ENCODE data around the gene SERINC5.
A peak's percentile ranks its signal among the peaks of the same experiment; 100 is the strongest.
"Not testable (repeated sequence)": the region's sequence is repeated elsewhere in the genome, so short reads cannot be mapped to it uniquely, and the experiment has no call there.

The SERINC5 gene

DNA sequence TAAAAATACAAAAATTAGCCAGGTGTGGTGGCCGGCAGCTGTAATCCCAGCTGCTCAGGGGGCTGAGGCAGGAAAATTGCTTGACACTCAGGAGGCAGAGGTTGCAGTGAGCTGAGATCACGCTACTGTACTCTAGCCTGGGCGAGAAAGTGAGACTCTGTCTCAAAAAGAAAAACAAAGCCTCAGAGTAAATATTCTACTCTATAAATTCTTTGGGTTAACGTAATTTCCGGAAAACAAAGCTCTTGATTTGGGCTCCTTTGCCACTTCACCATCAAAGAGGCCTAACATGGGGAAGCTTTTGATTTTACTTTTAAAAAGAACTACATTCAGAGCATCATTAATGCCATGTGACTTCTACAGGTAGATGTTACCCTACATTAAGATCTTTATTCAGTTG, 103.1 kb downstream of the SERINC5 start:
- DNase-seq (ENCODE audit: low read depth) = no peak

DNA sequence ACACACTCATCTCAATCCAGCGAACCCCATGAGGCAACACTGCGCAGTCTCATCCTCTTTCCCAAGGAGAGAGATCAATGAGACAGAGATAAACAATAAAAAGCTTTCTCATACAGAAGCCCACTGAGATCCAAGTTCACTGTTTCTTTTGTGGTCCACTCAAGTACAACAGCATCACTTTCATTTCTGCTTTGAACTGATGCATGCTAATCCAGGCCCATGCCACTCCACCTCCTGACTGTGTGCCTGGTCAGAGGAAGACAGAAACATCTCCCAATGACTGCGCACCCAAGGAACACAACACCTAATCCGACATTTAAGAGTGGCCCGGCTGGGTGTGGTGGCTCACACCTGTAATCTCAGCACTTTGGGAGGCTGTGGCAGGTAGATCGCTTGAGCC, 104.0 kb downstream of the SERINC5 start:
- no peak overlapping the region for H3K4me3 ChIP-seq (ENCODE audit: low read depth, low read length)
- no peak for DNase-seq (ENCODE audit: low read depth)

More for the DNA sequence above, 103.1 kb downstream of the SERINC5 start:
- H3K4me3 ChIP-seq (ENCODE audit: low read depth, low read length) = no peak overlapping the region

DNA sequence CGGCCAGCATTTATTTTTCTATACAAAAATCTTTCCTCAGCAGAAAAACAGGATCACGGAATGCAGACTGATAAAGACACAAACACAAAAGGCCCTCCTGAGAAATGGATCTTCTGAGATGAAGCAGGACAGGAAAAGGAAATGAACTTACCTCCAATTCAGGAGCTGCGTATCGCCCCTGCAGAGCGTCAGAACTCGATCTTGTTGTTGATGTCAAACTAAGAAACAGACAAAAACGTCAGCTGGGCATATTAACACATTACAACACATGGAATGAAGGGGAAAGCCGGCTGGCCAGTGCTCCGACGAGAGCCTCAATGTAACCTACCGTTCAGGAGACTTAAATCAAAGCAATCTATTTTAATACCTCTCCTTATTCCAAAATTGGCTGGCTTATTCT, 105.1 kb downstream of the SERINC5 start:
- H3K4me3 ChIP-seq (ENCODE audit: low read depth, low read length) = no peak overlapping the region
- DNase-seq (ENCODE audit: low read depth) = no peak

DNA sequence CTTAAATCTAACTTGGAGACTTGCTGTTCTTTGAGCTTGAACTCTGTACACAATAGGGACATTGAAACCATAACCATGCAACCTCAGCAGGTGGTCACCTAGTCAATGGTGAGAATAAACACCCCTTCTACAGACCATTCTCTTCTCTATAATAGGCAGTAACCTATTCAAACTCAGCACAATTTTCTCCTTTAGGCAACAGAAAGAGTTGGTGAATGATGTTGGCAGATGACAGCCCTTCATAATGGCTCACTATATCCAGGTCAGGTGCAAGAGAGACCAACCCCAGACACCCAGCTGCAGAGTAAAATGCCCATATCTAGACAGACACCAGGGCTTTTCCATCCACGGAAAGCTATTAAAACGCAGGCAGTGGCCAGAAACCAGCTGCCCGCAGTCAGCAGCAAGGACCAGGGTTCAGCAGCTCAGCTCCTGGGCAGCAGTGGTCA, 106.7 kb downstream of the SERINC5 start:
- DNase-seq (ENCODE audit: low read depth) = no peak

DNA sequence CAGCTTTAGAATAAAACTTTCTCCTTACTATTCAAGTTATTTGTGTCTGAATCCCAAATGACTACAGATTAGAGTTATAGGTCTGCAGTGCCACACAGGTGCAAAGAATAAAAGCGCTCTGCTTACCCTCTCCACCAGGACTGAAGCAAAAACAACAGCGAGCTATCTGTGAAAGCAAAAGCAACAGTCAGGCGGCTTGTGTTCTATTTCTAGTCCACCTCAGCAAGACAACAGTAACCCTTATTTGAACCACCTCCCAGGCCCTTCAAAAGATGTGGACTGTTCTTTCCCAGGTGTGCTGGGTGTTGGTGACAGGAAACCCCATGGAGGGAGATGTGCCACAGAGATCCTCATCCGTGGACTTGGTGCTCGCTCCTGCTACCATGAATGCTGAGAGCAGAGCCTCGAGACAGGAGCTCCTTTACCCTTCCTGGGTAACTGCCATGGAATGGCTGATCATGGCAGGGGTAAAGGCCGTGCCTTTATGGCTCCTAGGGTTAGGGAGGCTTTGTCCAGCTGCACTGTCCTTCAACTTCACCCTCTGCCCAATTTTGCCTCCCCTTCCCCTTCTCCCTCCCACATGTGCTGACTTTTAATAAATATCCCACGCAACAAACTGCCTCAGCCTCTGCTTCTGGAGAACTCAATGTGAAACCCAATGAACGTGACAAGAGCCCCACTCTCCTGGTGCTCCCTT, 108.6 kb downstream of the SERINC5 start:
- no peak overlapping the region for H3K4me3 ChIP-seq (ENCODE audit: low read depth, low read length)
- no peak for DNase-seq (ENCODE audit: low read depth)

More for the DNA sequence above, 106.7 kb downstream of the SERINC5 start:
- H3K4me3 ChIP-seq (ENCODE audit: low read depth, low read length) = no peak overlapping the region

DNA sequence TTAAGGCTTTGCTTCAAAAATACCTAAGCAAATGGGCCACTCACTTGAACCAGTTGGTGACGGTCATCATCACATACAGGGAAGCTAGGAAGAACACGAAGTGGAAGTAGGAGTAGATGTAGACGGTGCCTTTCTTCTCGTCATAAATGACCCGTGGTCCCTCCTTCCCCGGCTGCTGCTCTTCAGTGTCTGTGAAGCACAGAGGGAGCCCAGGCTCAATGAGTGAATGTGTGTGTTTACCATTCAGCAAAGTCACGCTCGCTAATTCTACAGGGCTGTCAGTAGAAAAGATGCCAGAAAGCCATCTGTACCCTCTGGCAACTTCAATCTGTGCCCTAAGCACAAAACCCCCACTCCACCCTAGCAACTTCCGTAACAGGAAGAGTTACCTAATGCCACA, 109.8 kb downstream of the SERINC5 start:
- no peak overlapping the region for H3K4me3 ChIP-seq (ENCODE audit: low read depth, low read length)
- no peak for DNase-seq (ENCODE audit: low read depth)

DNA sequence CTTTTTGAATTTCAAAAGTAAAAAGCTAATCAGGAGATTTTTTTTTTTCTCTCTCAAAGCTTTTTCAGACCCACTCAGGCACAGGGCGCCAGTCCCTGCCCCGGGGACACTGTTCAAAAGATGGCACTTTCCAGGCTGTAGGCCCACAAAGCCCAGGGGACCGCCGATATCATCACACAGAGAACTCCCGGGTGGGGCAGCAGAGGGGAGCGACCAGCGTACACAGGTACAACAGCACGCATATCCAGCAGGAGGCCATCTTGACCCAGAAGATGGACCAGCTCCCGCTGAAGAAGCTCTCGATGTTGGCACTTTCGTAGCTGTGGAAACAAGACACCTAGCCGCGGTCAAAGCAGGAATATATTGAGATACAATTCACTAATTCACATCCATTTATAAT, 112.4 kb downstream of the SERINC5 start:
- DNase-seq (ENCODE audit: low read depth) = no peak
- H3K4me3 ChIP-seq (ENCODE audit: low read depth, low read length) = no peak overlapping the region

DNA sequence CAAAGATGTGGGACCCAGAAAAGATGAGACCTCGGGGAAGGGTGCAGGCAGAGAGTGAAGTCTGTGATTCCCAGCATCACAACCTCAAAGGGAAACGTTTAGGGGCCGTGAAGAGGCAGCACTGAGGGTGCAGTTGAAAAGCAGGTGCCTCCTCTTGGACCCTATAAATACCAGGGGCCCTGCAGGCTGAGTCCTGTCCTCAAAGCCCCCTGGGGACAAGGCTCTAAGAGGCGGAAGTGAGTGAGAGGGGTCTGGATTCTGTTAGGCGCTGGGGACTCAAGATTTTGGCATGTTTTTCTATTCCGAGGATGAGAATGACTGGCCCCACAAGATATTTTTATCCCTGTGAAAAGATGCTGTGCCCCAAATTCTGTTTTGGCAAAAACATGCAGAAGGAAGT, 112.9 kb downstream of the SERINC5 start:
- no peak for DNase-seq (ENCODE audit: low read depth)
- no peak overlapping the region for H3K4me3 ChIP-seq (ENCODE audit: low read depth, low read length)

DNA sequence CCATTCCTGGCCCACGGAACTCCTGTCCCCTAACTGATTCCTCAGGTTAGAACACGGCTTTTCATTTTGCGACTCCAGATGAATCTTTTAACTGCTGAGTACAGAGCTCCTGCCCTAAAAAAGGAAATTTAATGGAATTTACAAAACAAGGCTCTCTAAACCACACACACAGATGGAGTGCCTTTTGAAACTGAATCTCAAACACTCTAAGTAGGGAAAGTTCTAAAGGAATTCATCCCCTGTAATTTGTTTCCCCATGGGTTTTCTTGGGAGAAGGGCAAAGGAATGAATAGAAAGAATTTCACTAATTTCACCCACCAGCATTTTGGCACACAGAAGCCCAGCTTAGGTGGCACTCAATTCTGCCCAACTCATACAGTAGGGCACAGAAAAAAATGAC, 114.2 kb downstream of the SERINC5 start:
- DNase-seq (ENCODE audit: low read depth) = no peak
- no peak overlapping the region for H3K4me3 ChIP-seq (ENCODE audit: low read depth, low read length)

DNA sequence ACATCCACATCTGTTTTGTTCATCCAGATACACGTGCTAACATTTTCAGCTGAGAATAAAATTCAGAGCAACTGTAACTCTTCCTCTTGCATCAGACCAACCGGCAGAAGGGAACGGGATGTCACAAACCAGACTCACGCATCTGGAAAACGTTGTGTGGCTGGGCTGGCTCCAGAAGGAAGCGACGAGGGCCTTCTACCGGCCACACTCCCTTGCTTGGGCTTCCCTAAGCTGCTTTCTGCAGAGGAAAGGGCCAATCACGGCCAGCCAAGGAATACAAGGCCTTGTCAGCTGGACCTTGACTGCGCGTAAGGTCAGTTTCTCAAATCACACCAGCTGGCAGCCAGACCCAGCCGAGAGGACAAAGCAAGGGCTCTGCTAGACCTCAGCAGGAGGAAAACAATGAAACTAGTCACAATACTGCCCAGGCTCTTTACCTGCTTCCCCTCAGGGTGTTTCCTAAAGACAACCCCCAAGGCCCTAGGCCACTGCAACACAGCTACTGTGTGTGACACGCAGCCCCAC, 114.6 kb downstream of the SERINC5 start:
- peak; percentile 42 for DNase-seq (ENCODE audit: low read depth)
- no peak overlapping the region for H3K4me3 ChIP-seq (ENCODE audit: low read depth, low read length)

DNA sequence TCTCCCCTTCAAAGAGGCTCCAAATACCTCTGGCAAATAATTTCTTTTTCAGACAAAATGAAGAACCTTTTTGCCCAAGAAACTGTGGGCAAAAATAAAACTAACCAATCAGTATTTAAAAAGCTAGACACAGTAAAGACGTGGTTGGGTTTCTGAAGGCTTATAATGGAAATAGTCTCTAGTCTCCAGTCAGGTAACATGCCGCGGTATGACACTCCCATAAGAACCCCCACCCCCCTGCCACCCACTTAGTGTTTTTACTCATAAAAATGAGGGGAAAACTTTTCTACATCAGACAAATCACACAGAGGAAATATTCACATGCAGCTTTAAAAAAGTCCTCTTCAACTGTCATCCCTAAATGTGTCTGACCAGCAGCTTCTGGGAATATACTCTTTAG, 115.4 kb downstream of the SERINC5 start:
- no peak overlapping the region for H3K4me3 ChIP-seq (ENCODE audit: low read depth, low read length)
- no peak for DNase-seq (ENCODE audit: low read depth)

DNA sequence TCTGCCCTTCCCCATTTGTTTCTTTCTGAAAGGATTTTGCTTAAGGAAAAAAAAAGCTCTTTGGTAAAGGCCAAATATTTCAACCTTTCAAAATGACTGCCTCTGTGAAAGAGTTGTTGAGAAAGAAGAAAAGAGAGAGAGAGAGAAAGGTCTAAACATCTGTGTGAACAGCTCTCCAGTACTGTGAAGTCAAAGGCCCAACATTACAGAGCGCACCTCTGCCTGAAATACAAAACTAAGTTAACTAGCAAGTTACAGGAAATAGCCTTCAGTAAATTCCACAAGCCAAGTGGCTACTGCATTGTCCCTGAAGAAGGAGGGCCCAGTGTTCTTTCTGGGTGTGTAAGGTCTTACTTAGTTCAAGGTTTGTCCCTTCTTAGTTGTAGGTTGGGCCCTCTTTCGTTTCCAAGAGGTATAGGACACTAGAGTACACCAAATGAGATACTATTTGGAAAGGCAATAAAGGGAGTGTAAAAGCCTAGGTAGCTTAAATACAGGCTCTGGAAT, 116.3 kb downstream of the SERINC5 start:
- DNase-seq (ENCODE audit: low read depth) = no peak
- H3K4me3 ChIP-seq (ENCODE audit: low read depth, low read length) = no peak overlapping the region

DNA sequence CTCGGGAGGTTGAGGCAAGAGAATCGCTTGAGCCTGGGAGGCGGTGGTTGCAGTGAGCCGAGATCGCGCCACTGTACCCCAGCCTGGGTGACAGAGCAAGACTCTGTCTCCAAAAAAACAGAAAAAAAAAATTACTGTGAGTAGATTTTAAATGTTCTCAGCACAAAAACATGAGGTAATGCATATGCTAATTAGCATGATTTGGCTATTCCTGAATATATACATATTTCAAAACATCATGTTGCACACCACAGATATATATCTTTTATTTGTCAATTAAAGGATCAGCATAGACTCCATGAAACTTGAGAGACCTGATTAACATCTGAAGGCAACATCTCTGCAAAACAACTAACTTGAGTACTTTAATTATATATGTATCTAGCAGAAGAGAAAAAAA, 117.4 kb downstream of the SERINC5 start:
- no peak overlapping the region for H3K4me3 ChIP-seq (ENCODE audit: low read depth, low read length)
- no peak for DNase-seq (ENCODE audit: low read depth)

DNA sequence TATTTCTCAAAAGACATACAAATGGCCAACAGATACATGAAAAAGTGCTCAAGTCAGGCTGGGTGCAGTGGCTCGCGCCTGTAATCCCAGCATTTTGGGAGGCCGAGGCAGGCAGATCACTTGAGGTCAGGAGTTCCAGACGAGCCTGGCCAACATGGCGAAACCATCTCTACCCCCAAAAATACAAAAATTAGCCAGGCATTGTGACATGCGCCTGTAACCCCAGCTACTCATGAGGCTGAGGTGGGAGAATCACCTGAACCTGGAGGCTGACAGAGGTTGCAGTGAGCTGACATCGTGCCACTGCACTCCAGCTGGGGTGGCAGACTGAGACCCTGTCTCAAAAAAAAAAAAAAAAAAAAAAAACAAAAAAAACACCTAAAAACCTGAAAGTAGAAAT, 119.0 kb downstream of the SERINC5 start:
- H3K4me3 ChIP-seq (ENCODE audit: low read depth, low read length) = not testable (repeated sequence)

DNA sequence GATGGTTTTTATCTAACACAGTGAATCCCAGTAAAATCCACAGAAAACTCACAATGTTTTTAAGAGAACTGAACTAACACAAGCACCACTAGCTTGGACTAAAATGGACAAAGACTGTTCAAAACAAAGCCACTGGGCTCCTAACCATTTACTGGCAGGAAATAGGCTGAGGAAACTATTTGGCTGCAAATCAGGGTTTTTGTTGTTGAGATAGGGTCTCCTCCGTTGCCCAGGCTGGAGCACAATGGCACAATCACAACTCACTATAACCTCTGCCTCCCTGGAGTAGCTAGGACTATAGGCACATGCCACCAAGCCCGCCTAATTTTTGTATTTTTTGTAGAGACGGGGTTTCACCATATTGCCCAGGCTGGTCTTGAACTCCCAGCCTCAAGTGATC, 121.0 kb downstream of the SERINC5 start:
- no peak overlapping the region for H3K4me3 ChIP-seq (ENCODE audit: low read depth, low read length)
- DNase-seq (ENCODE audit: low read depth) = no peak

More for the DNA sequence above, 119.0 kb downstream of the SERINC5 start:
- not testable (repeated sequence) for DNase-seq (ENCODE audit: low read depth)

DNA sequence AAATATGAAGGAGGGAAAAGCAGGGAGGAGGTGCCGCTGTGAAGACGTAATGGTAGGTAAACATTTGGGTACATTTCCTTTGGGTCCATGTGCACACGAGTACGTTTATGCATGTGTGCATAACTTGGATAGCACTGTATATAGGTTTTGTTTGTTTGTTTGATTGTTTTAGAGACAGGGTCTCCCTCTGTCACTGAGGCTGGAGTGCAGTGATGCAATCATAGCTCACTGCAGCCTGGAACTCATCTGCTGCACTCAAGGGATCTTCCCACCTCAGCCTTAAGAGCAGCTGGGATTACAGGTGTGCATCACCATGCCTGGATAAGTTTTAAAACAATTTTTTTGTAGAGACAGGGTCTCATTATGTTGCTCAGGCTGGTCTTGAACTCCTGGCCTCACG, 126.7 kb downstream of the SERINC5 start:
- no peak for DNase-seq (ENCODE audit: low read depth)
- no peak overlapping the region for H3K4me3 ChIP-seq (ENCODE audit: low read depth, low read length)

DNA sequence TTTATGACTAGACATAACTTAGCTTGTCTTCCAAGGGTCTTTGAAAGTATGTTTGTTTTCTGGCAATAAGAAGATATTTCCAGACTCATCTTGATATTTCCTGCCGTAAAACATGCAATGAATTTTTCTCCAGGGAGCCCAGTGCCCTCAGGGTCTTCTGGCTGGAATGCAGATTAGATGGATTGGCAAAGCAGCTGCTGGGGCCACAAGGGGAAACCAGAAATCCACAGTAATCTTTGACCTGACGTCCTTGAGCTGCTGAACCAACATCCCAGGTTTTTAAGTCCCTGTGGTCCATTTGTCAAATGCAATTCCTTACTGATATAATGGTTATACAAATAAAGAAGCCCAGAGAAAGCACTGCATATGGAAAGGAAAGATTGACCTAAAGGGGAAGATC, 127.7 kb downstream of the SERINC5 start:
- no peak overlapping the region for H3K4me3 ChIP-seq (ENCODE audit: low read depth, low read length)

DNA sequence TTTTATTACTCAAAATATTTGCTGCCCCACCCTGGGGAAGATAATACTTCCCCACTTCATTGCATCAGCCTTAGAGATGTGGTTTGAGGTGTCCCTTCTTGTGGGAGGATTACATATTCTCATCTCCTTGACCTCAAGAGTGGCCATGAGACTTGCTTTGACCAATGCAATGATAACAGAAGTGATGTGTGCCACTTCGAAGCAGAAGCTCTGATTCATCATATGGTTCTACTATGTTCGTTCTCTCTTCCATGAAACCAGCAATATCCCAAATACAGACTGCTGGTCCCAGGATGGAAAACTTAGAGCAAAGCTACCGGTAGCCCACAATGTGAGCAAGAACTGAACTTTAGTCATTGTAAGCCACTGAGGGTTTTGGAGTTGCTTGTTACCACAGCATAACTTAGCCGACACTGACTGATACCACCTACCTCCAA, 128.7 kb downstream of the SERINC5 start:
- DNase-seq (ENCODE audit: low read depth) = no peak
- no peak overlapping the region for H3K4me3 ChIP-seq (ENCODE audit: low read depth, low read length)

More for the DNA sequence above, 127.7 kb downstream of the SERINC5 start:
- peak; percentile 63 for DNase-seq (ENCODE audit: low read depth)

DNA sequence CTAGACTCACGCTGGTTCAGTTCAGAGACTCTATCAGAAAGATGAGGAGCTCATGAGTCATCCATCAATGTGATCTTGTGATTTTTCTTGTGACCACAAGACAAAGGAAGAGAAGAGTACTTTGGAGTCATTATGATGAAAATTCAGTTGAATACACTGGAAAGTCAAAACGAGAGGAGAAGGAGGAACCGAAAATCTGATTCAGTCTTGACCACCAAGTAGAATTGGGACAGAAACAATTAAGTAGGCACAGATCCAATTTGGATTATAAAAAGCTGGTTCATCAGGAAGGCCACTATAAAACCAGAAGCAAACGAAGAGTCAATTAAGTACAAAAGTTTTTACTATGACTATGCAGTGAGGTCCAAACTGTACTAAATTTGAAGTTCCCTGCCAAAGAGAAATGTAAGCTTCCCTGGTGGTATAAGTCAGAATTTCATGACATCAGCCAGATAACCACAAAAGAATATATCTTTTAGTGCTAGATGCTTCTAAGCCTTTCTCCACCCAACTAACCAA, 129.8 kb downstream of the SERINC5 start:
- DNase-seq (ENCODE audit: low read depth) = peak; percentile 64
- no peak overlapping the region for H3K4me3 ChIP-seq (ENCODE audit: low read depth, low read length)

DNA sequence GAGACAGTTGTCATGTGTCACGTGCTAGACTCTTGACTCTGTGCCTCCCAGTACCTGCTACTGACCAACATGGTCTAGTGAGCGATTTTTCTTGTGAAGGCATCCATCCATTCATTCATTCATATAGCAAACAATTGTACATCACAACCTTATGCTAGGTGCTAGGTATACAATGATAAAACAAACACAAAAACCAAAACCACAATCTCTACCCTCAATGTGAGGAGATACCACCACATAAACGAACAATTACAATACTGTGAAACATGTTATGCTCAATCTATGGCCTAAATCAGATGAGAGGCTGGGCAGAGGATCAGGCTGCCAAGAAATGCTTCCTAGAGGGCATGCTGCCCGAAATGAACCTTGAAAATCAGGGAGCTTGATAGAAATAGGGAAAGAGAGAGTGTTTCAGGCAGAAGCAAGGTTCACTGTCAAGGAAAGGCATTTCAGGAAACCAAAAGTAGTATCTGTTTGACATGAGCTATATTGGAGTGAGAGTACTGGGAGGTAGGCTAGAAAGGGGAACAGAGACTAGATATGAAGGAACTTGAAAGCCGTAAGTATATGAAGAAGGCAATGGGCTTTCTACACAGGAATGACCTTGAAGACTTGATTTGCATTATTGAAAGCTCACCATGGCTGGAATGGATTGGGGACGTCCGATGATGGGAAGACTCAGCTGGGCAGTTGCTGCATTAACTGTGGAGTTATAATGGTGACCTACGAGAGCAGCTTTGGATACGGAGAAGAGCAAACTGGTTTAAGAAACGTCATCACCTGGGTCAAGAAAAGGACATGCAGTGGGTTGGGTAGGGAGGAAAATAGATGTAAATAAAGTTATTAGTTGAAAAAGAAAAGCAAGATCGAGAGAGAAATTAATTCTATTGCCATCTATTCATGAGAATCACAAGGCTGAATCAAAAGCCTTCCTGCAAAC, 130.6 kb downstream of the SERINC5 start:
- no peak for DNase-seq (ENCODE audit: low read depth)

More for the DNA sequence above, 130.6 kb downstream of the SERINC5 start:
- no peak overlapping the region for H3K4me3 ChIP-seq (ENCODE audit: low read depth, low read length)

Measured in skeletal muscle cell (primary cell).